B cell (primary cell): ENCODE data around the gene PTPRN2. TPM values are rescaled to one million over a fixed set of nuclear protein-coding genes. Genes with fewer than 3 reads are reported as not detected.

ENCODE experiments used
- ATAC-seq: fragments of 200-7000 bp; cut with Tn5 transposase; one replicate; pipeline ENCODE4 v1.10.0; 2021; ENCODE audit warnings: low read depth, mild to moderate bottlenecking, moderate number of reproducible peaks, moderate library complexity
- CTCF ChIA-PET: fragments of 350-600 bp; sonication (Branson Sonifier 250); formaldehyde crosslinking; loops from one replicate; lab custom pipeline; 2021; ENCODE audit warnings: antibody characterized with exemption, inconsistent platforms; lab: Charles Lee
- POLR2A ChIA-PET: fragments of 350-600 bp; sonication (Branson Sonifier 250); formaldehyde crosslinking; loops from one replicate; lab custom pipeline; 2021; ENCODE audit warnings: antibody characterized with exemption; lab: Charles Lee
- DNase-seq: peaks from one replicate; pipeline ENCODE4 v3.0.0; 2013
- H2AFZ ChIP-seq: 2 replicates; pipeline ENCODE4 v1.6.1; 2012; ENCODE audit warnings: mild to moderate bottlenecking, low read depth, low read length; ENCODE audit not compliant: insufficient read depth, poor library complexity, severe bottlenecking
- H3K27ac ChIP-seq, 2 donors: 1 replicate in 1 of 2; 2 replicates in 1 of 2; pipeline ENCODE4 v1.5.1; 2012 to 2013; ENCODE audit warnings: low read length in 2 of 2, mild to moderate bottlenecking in 2 of 2, moderate library complexity in 1 of 2
- H3K27me3 ChIP-seq, 4 experiments: fragments of 200-600 bp in 1 of 4; sonication (generic) in 1 of 4; replicated peaks in 1 of 4; 1 replicate in 2 of 4; 2 replicates in 2 of 4; pipeline versions ENCODE4 v1.6.1 to v1.7.0; 2013 to 2016; ENCODE audit warnings: low read length in 3 of 4, mild to moderate bottlenecking in 2 of 4, mixed read lengths in 1 of 4, moderate library complexity in 1 of 4; ENCODE audit not compliant: insufficient read depth in 4 of 4, control insufficient read depth in 3 of 4; ENCODE audit errors: control extremely low read depth in 1 of 4
- H3K36me3 ChIP-seq, 2 experiments: replicated peaks in 1 of 2; 1 replicate in 1 of 2; 2 replicates in 1 of 2; pipeline versions ENCODE4 v1.6.1 to v1.7.1; 2013; ENCODE audit warnings: low read length in 1 of 2; ENCODE audit not compliant: insufficient read depth in 2 of 2, control insufficient read depth in 1 of 2; ENCODE audit errors: control extremely low read depth in 1 of 2, extremely low read depth in 1 of 2
- H3K4me1 ChIP-seq, 2 donors: fragments of 200-600 bp in 1 of 2; sonication (generic) in 1 of 2; 1 replicate in 1 of 2; 2 replicates in 1 of 2; pipeline versions ENCODE4 v1.5.1 to v1.6.1; 2013 to 2017; ENCODE audit warnings: low read length in 2 of 2; ENCODE audit not compliant: control insufficient read depth in 2 of 2, insufficient read depth in 2 of 2
- H3K4me2 ChIP-seq: replicated peaks from 2 replicates; pipeline ENCODE3; 2012; ENCODE audit warnings: mild to moderate bottlenecking, low read depth, low read length; ENCODE audit not compliant: poor library complexity, severe bottlenecking
- H3K4me3 ChIP-seq, 5 experiments: fragments of 200-600 bp in 1 of 5; sonication (generic) in 1 of 5; 1 replicate in 3 of 5; 2 replicates in 2 of 5; pipeline versions ENCODE4 v1.5.1 to v1.7.0; 2011 to 2016; ENCODE audit warnings: low read length in 4 of 5, mild to moderate bottlenecking in 4 of 5, low read depth in 2 of 5, control low read depth in 1 of 5, moderate library complexity in 1 of 5; ENCODE audit not compliant: insufficient read depth in 1 of 5; ENCODE audit errors: control extremely low read depth in 1 of 5, extremely low read depth in 1 of 5
- H3K79me2 ChIP-seq: fragments of 200-600 bp; sonication (generic); one replicate; pipeline ENCODE4 v1.6.0; 2016; ENCODE audit warnings: low read length; ENCODE audit not compliant: control insufficient read depth, insufficient read depth
- H3K9ac ChIP-seq: fragments of 200-600 bp; sonication (generic); 2 replicates; pipeline ENCODE4 v1.6.1; 2017; ENCODE audit warnings: mild to moderate bottlenecking, low read length, moderate library complexity
- H3K9me3 ChIP-seq, 3 donors: one replicate each; pipeline versions ENCODE4 v1.6.1 to v1.7.1; 2013; ENCODE audit warnings: low read length in 2 of 3; ENCODE audit not compliant: control insufficient read depth in 2 of 3, insufficient read depth in 1 of 3; ENCODE audit errors: control extremely low read depth in 1 of 3
- H4K20me1 ChIP-seq: 2 replicates; pipeline ENCODE4 v1.6.0; 2012; ENCODE audit warnings: mild to moderate bottlenecking, low read length; ENCODE audit not compliant: insufficient read depth, control insufficient read depth, poor library complexity, severe bottlenecking
- H3K27ac Mint-ChIP-seq: one replicate; pipeline ENCODE4 v1.8.0; 2021; ENCODE audit warnings: mixed read lengths
- H3K27me3 Mint-ChIP-seq: one replicate; pipeline ENCODE4 v1.8.0; 2021; ENCODE audit warnings: mixed read lengths
- H3K4me1 Mint-ChIP-seq: one replicate; pipeline ENCODE4 v1.8.0; 2021; ENCODE audit warnings: mixed read lengths
- H3K4me3 Mint-ChIP-seq: one replicate; pipeline ENCODE4 v1.8.0; 2021; ENCODE audit warnings: mixed read lengths
- H3K9me3 Mint-ChIP-seq: one replicate; pipeline ENCODE4 v1.8.0; 2022; ENCODE audit warnings: mixed read lengths; ENCODE audit not compliant: insufficient read depth
- CTCF ChIP-seq: fragments of 200-600 bp; IDR thresholded peaks from one replicate; pipeline ENCODE4 v1.8.0; 2022; ENCODE audit warnings: antibody characterized with exemption, mild to moderate bottlenecking
- EZH2 ChIP-seq: IDR thresholded peaks from 2 replicates; pipeline ENCODE4 v1.6.1; 2012; ENCODE audit warnings: borderline replicate concordance, low read depth, mild to moderate bottlenecking, moderate library complexity, low read length; ENCODE audit not compliant: insufficient read depth, poor library complexity, severe bottlenecking
- WGBS: methylation state at CpG from one replicate; pipeline ENCODE4 v1.1.5; 2013; ENCODE audit warnings: missing lambda C conversion rate; ENCODE audit not compliant: insufficient coverage; 5-methylcytosine and 5-hydroxymethylcytosine counted together
- intact Hi-C: fragments of 100-400 bp; cut with micrococcal nuclease; formaldehyde crosslinking; loops from one replicate; pipeline ENCODE4 v1.10.0; 2022
- polyA plus RNA-seq: library from polyadenylated mRNA; depleted of rRNA; stranded (reverse); fragments of >200 nt; gene quantifications from 2 replicates; pipeline ENCODE4 v1.2.3, GENCODE V29; 2012
- total RNA-seq, 2 donors: library from RNA; stranded (reverse); fragments of 120-200 nt in 1 of 2; gene quantifications; 1 replicate in 1 of 2; 2 replicates in 1 of 2; pipeline versions ENCODE4 v1.2.3 to v1.2.4, GENCODE V29; 2013 to 2022

Gene PTPRN2
- total and polyA plus RNA-seq, 2 donors (not counting 1 experiment from before 2014, with no cell fraction given): 2.0 to 5.0 TPM

- Histone ChIP-seq H3K9me3 (peaks cover 0 to 84% (median 0%) of the 10 kb centered on the region in 3 donors), H3K9ac (no peak overlapping the region), H3K4me3 (no peak overlapping the region), H2AFZ (no peak overlapping the region), H4K20me1 (no peaks in the 10 kb centered on the region), H3K27me3 (no peaks in the 10 kb centered on the region), H3K4me2 (no peak overlapping the region), H3K36me3 (no peaks in the 10 kb centered on the region), H3K27ac (no peak overlapping the region), H3K4me1 (no peaks in the 10 kb centered on the region), H3K79me2 (no peaks in the 10 kb centered on the region)
- CTCF ChIA-PET: no interaction called here
- H3K27me3 Mint-ChIP-seq: peaks cover 4% of the 10 kb centered on the region
- ATAC-seq (no peak), DNase-seq (no peak)
- H3K27ac Mint-ChIP-seq: no peak overlapping the region
- no peak overlapping the region for H3K4me3 Mint-ChIP-seq
- intact Hi-C loops: no loop called here
- no peaks in the 10 kb centered on the region for H3K4me1 Mint-ChIP-seq
- 85% methylated on average over 7 of the region's 10 CpGs for WGBS
- TF ChIP-seq EZH2 (no peak), CTCF (no peak)
- POLR2A ChIA-PET: no interaction called here
- H3K9me3 Mint-ChIP-seq: peaks cover 13% of the 10 kb centered on the region
Observed at GRCh38 chr7:158313931-158314330, 273.7 kb downstream of the PTPRN2 start.

- Histone ChIP-seq H3K4me1 (no peaks in the 10 kb centered on the region), H3K9ac (no peak overlapping the region), H3K79me2 (no peaks in the 10 kb centered on the region), H2AFZ (no peak overlapping the region), H3K4me3 (no peak overlapping the region), H4K20me1 (no peaks in the 10 kb centered on the region), H3K4me2 (no peak overlapping the region), H3K36me3 (no peaks in the 10 kb centered on the region), H3K27me3 (no peaks in the 10 kb centered on the region), H3K27ac (no peak overlapping the region), H3K9me3 (peaks cover 0 to 74% (median under 1%) of the 10 kb centered on the region in 3 donors)
- POLR2A ChIA-PET: no interaction called here
- 97% methylated on average over 10 of the region's 10 CpGs for WGBS
- CTCF ChIA-PET: no interaction called here
- intact Hi-C loops: no loop called here
- no peak overlapping the region for H3K4me3 Mint-ChIP-seq
- TF ChIP-seq EZH2 (no peak), CTCF (no peak)
- no peaks in the 10 kb centered on the region for H3K4me1 Mint-ChIP-seq
- H3K9me3 Mint-ChIP-seq: peaks cover 13% of the 10 kb centered on the region
- DNase-seq (no peak), ATAC-seq (no peak)
- H3K27ac Mint-ChIP-seq: no peak overlapping the region
- H3K27me3 Mint-ChIP-seq: peaks cover 4% of the 10 kb centered on the region
Observed at GRCh38 chr7:158312789-158313188, 274.8 kb downstream of the PTPRN2 start.
